Central memory CD8-positive, alpha-beta T cell (primary cell): ENCODE data around the gene MS4A8.
"Not testable (repeated sequence)": the region's sequence is repeated elsewhere in the genome, so short reads cannot be mapped to it uniquely, and the experiment has no call there.

Source experiments
- ATAC-seq: fragments of 150-1000 bp; cut with Tn5 transposase; replicated peaks from 2 replicates; pipeline ENCODE4 v1.10.0; 2022; ENCODE audit warnings: mild to moderate bottlenecking, moderate FRiP score, moderate number of reproducible peaks; ENCODE audit not compliant: poor library complexity, severe bottlenecking; ENCODE audit errors: extremely low read depth
- DNase-seq, 2 donors: peaks; one replicate each; pipeline ENCODE4 v3.0.0; 2021; ENCODE audit warnings: low spot score in 2 of 2
- H3K27ac Mint-ChIP-seq: one replicate; pipeline ENCODE4 v1.8.0; 2022; ENCODE audit warnings: low read depth, mild to moderate bottlenecking, moderate library complexity, mixed read lengths
- H3K27me3 Mint-ChIP-seq: one replicate; pipeline ENCODE4 v1.8.0; 2022; ENCODE audit warnings: mixed read lengths
- H3K36me3 Mint-ChIP-seq: one replicate; pipeline ENCODE4 v1.8.0; 2022; ENCODE audit warnings: mild to moderate bottlenecking, moderate library complexity, mixed read lengths; ENCODE audit not compliant: insufficient read depth
- H3K4me1 Mint-ChIP-seq: one replicate; pipeline ENCODE4 v1.8.0; 2022; ENCODE audit warnings: mixed read lengths
- H3K4me3 Mint-ChIP-seq: one replicate; pipeline ENCODE4 v1.8.0; 2022; ENCODE audit warnings: mild to moderate bottlenecking, moderate library complexity, mixed read lengths
- H3K9me3 Mint-ChIP-seq: one replicate; pipeline ENCODE4 v1.8.0; 2022; ENCODE audit warnings: mixed read lengths

Gene MS4A8, protein sequence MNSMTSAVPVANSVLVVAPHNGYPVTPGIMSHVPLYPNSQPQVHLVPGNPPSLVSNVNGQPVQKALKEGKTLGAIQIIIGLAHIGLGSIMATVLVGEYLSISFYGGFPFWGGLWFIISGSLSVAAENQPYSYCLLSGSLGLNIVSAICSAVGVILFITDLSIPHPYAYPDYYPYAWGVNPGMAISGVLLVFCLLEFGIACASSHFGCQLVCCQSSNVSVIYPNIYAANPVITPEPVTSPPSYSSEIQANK

DNA sequence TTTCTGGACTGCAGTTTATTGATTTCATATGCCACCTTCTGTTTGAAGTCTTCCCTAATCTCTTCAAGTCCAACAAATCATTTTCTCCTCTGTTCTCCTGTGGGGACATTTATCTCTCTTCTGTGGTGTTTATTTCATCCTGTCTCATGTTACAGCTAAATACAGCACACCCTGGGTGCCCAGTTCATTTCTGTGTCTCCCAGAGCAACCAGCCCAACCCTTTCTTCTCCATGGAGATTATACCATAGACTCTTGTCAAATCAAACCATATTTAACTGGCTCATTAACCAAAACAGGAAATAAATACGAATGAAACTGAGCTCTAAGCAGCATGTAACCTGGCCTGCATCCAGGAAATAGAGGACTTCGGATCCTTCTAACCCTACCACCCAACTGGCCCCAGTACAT lies at the start of gene MS4A8:
TSS of gene MS4A8 (plus strand) at position 329 of the 408 bp plus-strand sequence. CDS start 1,249 bp downstream, outside the sequence.
- Mint-ChIP-seq H3K27ac (no peak within 1 kb of the TSS), H3K27me3 (peaks cover 17% of the 10 kb centered on the region), H3K4me3 (no peak within 1 kb of the TSS), H3K36me3 (no peaks in the 10 kb centered on the region), H3K4me1 (no peaks in the 10 kb centered on the region), H3K9me3 (no peaks in the 10 kb centered on the region)
- no peak for ATAC-seq
- DNase-seq, result no peak

DNA sequence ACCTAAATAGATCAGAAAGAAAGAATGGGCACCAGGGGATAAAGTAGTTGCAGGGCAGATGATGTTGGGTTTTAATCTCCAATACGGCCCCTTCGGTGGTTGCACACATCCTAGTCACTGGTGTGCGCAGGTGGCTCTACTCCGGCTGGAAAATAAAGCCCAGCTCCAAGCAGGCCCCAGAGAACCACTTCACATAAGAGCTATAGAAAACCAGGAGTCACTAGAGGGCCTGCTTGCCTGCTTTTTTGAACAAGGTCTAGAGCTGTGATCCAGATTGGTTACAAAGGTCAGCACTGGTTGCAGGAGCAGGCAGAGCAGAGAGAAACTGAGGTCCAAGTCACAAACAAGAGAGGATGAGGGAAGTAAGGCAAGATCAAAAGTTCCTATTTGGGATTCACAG lies 41.5 kb upstream of the MS4A8 start:
- DNase-seq, result no peak
- H3K27ac Mint-ChIP-seq, result no peak overlapping the region
- no peak for ATAC-seq
- no peaks in the 10 kb centered on the region for H3K9me3 Mint-ChIP-seq
- H3K4me1 Mint-ChIP-seq, result no peaks in the 10 kb centered on the region
- H3K36me3 Mint-ChIP-seq, result peaks cover 1% of the 10 kb centered on the region
- H3K4me3 Mint-ChIP-seq, result no peak overlapping the region
- peaks cover 25% of the 10 kb centered on the region for H3K27me3 Mint-ChIP-seq

DNA sequence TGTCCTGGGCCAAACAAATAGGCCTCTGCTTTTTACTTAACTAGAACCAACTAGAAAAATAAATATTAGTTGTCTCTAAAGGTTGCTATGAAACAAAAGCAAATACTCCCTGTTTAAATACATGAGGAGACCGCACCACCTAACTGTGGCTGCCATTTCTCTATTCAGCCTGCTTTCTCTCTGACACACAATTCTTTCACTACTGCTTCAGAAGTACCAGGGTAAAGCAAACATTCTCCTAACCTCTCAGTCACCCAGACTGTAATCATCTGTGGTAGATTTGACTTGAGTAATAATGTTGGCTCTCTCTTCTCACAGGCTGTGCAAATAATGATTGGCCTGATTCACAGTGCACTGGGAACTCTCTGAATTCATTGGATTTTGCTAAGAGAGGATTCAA lies 41.0 kb upstream of the MS4A8 start:
- Mint-ChIP-seq H3K4me1 (no peaks in the 10 kb centered on the region), H3K27me3 (peaks cover 25% of the 10 kb centered on the region), H3K4me3 (no peak overlapping the region), H3K9me3 (no peaks in the 10 kb centered on the region), H3K36me3 (peaks cover 1% of the 10 kb centered on the region), H3K27ac (no peak overlapping the region)
- no peak for ATAC-seq
- DNase-seq, result no peak

DNA sequence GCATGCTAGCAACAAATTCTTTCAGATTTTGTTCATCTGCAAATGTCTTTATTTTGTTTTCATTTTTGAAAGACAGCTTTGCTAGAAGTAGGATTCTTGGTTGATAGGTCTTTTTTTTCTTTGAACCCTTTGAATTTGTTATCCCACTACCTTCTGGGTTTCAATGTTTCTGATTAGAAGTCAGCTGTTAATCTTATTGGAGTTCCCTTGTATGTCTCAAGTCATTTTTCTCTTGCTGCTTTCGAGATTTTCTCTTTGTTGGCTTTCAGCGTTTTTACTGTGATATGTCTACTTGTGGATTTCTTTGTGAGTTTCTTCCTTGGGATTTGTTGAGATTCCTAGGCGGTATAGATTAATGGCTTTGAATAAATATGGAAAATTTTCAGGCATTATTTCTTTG lies 27.2 kb upstream of the MS4A8 start:
- Mint-ChIP-seq H3K4me3 (no peak overlapping the region), H3K27ac (no peak overlapping the region), H3K36me3 (no peaks in the 10 kb centered on the region), H3K4me1 (no peaks in the 10 kb centered on the region), H3K27me3 (peaks cover 49% of the 10 kb centered on the region), H3K9me3 (peaks cover 15% of the 10 kb centered on the region)
- ATAC-seq (no peak), DNase-seq (no peak)

DNA sequence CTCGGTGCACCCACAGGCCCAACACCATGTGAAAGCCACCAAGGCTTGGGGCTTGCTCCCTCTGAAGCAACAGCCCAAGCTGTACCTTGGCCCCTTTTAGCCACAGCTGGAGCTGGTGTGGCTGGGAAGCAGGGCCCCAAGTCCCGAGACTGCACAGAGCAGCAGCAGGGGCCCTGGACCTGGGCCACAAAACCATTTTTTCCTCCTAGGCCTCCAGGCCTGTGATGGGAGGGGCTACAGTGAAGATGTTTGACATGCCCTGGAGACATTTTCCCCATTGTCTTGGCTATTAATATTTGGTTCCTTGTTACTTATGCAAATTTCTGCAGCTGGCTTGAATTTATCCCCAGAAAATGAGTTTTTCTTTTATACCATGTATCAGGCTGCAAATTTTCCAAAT lies 21.2 kb upstream of the MS4A8 start:
- not testable (repeated sequence) for H3K27ac Mint-ChIP-seq, H3K4me1 Mint-ChIP-seq, DNase-seq, H3K4me3 Mint-ChIP-seq, H3K36me3 Mint-ChIP-seq, ATAC-seq
- H3K27me3 Mint-ChIP-seq, result peaks cover 59% of the 10 kb centered on the region
- H3K9me3 Mint-ChIP-seq, result peaks cover 23% of the 10 kb centered on the region

DNA sequence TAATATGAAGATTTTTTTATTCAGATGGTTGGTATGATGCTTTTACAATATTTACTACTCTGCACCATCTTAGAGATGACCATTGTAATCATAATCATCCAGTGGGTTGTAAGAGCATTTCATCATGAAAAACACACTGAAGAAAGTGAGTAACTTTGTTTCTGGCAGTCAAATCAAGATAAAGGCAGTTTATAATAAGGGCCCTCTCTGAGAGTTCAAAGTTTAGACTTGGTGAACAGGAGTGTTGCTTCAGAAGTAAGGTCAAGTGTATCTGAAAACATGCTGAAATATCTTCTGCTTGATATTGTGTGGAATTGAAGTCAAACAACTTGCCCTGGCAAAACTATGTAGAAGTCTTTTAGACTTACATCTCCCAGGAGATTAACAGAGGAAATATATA lies 19.5 kb upstream of the MS4A8 start:
- DNase-seq (no peak), ATAC-seq (no peak)
- peaks cover 23% of the 10 kb centered on the region for H3K9me3 Mint-ChIP-seq
- no peak overlapping the region for H3K27ac Mint-ChIP-seq
- no peaks in the 10 kb centered on the region for H3K36me3 Mint-ChIP-seq
- H3K4me1 Mint-ChIP-seq, result no peaks in the 10 kb centered on the region
- H3K4me3 Mint-ChIP-seq, result no peak overlapping the region
- peaks cover 59% of the 10 kb centered on the region for H3K27me3 Mint-ChIP-seq

DNA sequence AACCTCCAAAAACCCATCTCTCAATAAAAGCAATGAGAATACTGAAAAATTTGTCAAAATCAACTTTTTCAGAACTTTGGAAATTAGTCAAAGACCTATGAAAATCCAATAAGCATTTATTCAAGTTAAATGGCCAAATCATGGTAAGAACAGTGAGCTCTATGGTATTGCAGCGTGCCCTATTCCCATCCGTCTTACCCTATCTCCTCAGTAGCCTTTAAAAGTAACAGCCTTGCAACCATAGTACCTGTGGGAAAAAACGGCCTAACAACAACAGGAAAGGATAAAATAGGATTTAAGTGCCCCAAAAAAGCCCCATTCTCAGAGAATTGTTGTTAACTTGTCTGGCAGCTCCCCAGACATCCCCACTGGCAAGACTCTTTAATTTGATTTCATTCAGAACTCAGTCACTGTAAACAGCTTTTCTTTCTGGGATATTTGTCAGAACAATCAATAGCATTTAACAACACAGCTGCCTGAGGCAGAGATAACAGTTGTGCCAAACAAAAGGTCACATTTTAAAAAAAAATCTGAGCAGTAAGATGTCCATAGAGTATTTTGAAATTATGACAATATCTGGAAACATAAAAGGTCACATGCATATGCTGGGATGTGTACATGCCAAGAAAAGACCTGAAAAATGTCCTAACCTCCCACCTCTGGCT lies 18.8 kb upstream of the MS4A8 start:
- DNase-seq, result no peak
- no peak overlapping the region for H3K27ac Mint-ChIP-seq

DNA sequence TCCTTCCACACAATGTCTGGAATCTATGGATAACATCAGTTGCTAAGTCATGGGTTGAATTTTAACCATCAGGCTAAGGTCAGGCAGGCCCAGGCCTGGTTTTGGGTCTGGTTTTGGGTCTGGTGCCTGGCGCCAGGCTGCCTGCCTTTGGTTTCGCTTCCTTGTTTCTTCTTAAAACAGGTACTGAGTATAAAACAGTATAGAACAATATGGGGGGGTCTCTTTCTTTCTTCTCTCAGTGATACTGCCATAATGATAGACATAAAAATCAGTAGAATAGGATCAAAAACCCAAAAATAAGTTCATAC lies 14.9 kb upstream of the MS4A8 start:
- H3K36me3 Mint-ChIP-seq, H3K27ac Mint-ChIP-seq, ATAC-seq, H3K4me1 Mint-ChIP-seq, H3K9me3 Mint-ChIP-seq, H3K4me3 Mint-ChIP-seq, DNase-seq: not testable (repeated sequence)
- peaks cover 49% of the 10 kb centered on the region for H3K27me3 Mint-ChIP-seq

More for the DNA sequence above, 18.8 kb upstream of the MS4A8 start:
- Mint-ChIP-seq H3K9me3 (peaks cover 23% of the 10 kb centered on the region), H3K27me3 (peaks cover 57% of the 10 kb centered on the region), H3K4me1 (no peaks in the 10 kb centered on the region), H3K4me3 (no peak overlapping the region), H3K36me3 (no peaks in the 10 kb centered on the region)
- no peak for ATAC-seq

DNA sequence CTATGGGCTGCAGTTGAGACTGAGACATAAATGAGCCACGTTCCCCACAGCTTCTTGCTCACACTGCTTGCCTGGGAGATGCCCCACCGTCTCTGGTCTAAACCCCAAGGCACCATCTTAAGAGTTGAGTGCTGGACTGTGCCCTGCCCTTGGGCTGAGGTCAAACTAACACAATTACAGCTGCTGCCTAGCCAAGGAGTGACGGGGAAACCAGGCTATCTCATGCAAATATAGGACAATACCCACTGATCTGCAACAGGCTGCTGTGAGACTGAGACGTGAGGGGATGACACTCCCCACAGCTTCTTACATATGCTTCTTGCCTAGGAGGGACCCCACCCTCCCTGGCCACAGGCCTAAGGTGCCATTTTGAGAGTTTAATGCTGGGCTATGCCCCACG lies 7.8 kb upstream of the MS4A8 start:
- DNase-seq, result no peak
- Mint-ChIP-seq H3K36me3 (no peaks in the 10 kb centered on the region), H3K27ac (no peak overlapping the region), H3K4me1 (no peaks in the 10 kb centered on the region), H3K4me3 (no peak overlapping the region), H3K9me3 (no peaks in the 10 kb centered on the region), H3K27me3 (peaks cover 81% of the 10 kb centered on the region)
- ATAC-seq, result no peak

DNA sequence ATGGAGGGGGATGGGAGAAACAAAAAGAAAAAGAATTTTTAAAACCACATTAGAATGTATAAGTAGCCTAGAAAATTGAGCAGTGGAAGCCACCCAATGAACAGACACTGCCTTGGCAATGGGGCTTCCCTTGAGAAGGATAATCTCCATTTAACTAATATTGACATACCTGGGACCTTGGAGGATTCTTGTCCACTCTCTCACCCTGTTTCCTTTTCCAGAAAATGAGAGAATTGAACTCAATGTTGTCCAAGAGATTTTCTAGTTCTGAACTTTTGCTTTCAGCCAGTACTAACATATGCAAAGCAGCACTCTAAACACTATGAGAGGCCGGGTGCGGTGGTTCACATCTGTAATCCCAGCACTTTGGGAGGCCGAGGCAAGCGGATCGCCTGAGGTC lies 524 bp downstream of the MS4A8 start:
- Mint-ChIP-seq H3K9me3 (no peaks in the 10 kb centered on the region), H3K36me3 (no peaks in the 10 kb centered on the region), H3K4me1 (no peaks in the 10 kb centered on the region), H3K27ac (no peak overlapping the region), H3K27me3 (peaks cover 16% of the 10 kb centered on the region), H3K4me3 (no peak overlapping the region)
- ATAC-seq (no peak), DNase-seq (no peak)

DNA sequence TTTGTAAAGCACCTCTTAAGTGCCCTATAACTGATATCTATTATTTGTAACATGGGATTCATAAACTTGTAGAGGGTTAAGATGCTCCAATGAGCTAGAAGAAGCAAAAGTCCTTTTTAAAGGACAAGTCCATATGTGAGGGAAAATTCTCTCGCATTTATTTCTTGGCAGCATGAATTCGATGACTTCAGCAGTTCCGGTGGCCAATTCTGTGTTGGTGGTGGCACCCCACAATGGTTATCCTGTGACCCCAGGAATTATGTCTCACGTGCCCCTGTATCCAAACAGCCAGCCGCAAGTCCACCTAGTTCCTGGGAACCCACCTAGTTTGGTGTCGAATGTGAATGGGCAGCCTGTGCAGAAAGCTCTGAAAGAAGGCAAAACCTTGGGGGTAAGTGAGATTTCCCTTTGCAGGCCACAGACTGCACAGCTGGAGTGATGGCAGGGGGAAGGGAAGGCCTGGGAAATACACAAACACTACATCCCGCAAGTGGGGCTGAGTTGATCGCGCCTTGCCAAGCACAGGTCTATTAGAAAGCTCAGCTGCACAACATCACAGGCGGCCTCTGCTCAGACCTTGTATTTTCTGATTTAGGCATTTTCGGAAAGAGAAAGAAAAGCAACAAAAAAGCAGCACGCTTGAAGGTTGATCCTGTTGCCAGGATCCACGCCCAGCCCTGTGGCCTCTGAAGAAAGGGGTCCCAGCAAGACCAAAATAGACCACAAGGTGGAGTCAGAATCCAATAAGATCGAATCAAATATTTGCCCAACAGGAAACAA lies 1.5 kb downstream of the MS4A8 start:
- Mint-ChIP-seq H3K4me1 (no peaks in the 10 kb centered on the region), H3K27ac (no peak overlapping the region), H3K9me3 (no peaks in the 10 kb centered on the region), H3K27me3 (peaks cover 15% of the 10 kb centered on the region), H3K36me3 (no peaks in the 10 kb centered on the region), H3K4me3 (no peak overlapping the region)
- DNase-seq (no peak), ATAC-seq (no peak)

DNA sequence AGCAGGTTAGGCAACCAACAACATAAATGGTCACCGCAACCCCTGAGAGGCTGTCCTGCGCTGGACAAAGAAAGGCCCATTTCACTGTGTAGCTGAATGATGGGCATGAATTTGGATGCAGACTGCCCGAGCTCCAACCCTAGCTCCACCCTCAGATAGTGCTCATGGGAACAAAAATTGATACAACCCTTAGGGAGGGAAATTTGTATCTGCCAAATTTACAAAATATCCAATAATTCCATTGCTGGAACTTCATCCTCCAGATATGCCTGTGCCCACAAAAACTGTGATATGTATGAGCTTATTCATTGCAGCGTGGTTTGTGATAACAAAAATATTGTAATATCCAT lies 2.0 kb downstream of the MS4A8 start:
- Mint-ChIP-seq H3K4me1 (no peaks in the 10 kb centered on the region), H3K9me3 (no peaks in the 10 kb centered on the region), H3K27ac (no peak overlapping the region), H3K36me3 (no peaks in the 10 kb centered on the region), H3K27me3 (peaks cover 11% of the 10 kb centered on the region), H3K4me3 (no peak overlapping the region)
- DNase-seq (no peak), ATAC-seq (no peak)

DNA sequence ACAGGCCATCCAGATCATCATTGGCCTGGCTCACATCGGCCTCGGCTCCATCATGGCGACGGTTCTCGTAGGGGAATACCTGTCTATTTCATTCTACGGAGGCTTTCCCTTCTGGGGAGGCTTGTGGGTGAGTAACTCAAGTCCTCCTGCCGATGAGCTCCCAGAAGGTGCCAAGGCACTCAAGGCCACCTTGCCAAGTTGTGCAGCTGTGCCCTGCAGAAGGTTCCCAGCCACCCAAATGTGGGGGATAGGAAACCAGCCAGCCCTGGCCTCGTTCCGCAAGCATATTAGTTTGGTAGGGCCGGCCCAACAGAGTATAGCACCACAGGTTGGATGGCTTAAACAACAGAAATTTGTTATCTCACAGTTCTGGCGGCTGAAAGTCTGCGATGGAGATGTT lies 4.0 kb downstream of the MS4A8 start:
- ATAC-seq (no peak), DNase-seq (no peak)
- no peak overlapping the region for H3K4me3 Mint-ChIP-seq
- H3K27me3 Mint-ChIP-seq, result peaks cover 18% of the 10 kb centered on the region
- H3K4me1 Mint-ChIP-seq, result no peaks in the 10 kb centered on the region
- no peaks in the 10 kb centered on the region for H3K36me3 Mint-ChIP-seq
- no peak overlapping the region for H3K27ac Mint-ChIP-seq
- no peaks in the 10 kb centered on the region for H3K9me3 Mint-ChIP-seq
